GM20000 (cell line): ENCODE results near the gene PRSS21.

ENCODE experiments used
- DNase-seq: peaks from one replicate; pipeline ENCODE4 v3.0.0; 2012; ENCODE audit warnings: low spot score
- CTCF ChIP-seq: IDR thresholded peaks from 2 replicates; pipeline ENCODE4 v1.5.1; 2012; ENCODE audit warnings: mild to moderate bottlenecking, control low read depth; ENCODE audit errors: extremely low read depth, missing control alignments

Gene PRSS21

GRCh38 chr16:2799859-2800226 is 17.2 kb upstream of the PRSS21 start:
- no peak for TF ChIP-seq CTCF
- DNase-seq: no peak

GRCh38 chr16:2803545-2804195 is 13.4 kb upstream of the PRSS21 start:
- TF ChIP-seq CTCF: no peak
- DNase-seq: no peak

GRCh38 chr16:2804728-2805127 is 12.3 kb upstream of the PRSS21 start:
- no peak for TF ChIP-seq CTCF
- DNase-seq: no peak

GRCh38 chr16:2806286-2806685 is 10.8 kb upstream of the PRSS21 start:
- no peak for TF ChIP-seq CTCF
- no peak for DNase-seq

GRCh38 chr16:2808181-2808580 is 8.9 kb upstream of the PRSS21 start:
- no peak for TF ChIP-seq CTCF
- DNase-seq: no peak

- no peak for DNase-seq
- no peak for TF ChIP-seq CTCF
Measured at GRCh38 chr16:2809149-2809760, 7.8 kb upstream of the PRSS21 start.

GRCh38 chr16:2810651-2811050 is 6.4 kb upstream of the PRSS21 start:
- no peak for DNase-seq
- TF ChIP-seq CTCF: no peak
